ENCODE measurements around the gene DND1.
"Not testable (repeated sequence)": the region's sequence is repeated elsewhere in the genome, so short reads cannot be mapped to it uniquely, and the experiment has no call there.

Gene DND1

GRCh38 chr5:140631036-140631417 lies 42.3 kb downstream of the DND1 start:
- DNase-seq (ENCODE audit: low spot score): no peak

GRCh38 chr5:140630292-140631035 lies 42.9 kb downstream of the DND1 start:
- DNase-seq (ENCODE audit: low spot score): no peak

GRCh38 chr5:140628711-140629110 lies 44.7 kb downstream of the DND1 start:
- no peak for DNase-seq (ENCODE audit: low spot score)

GRCh38 chr5:140627972-140628371 lies 45.4 kb downstream of the DND1 start:
- no peak for DNase-seq (ENCODE audit: low spot score)

- not testable (repeated sequence) for DNase-seq (ENCODE audit: low spot score)
Observed at GRCh38 chr5:140624886-140625285, 48.5 kb downstream of the DND1 start.

GRCh38 chr5:140623061-140623460 lies 50.3 kb downstream of the DND1 start:
- not testable (repeated sequence) for DNase-seq (ENCODE audit: low spot score)

- no peak for DNase-seq (ENCODE audit: low spot score)
Observed at GRCh38 chr5:140622301-140622700, 51.1 kb downstream of the DND1 start.

Small RNA genes within 50 kb of the gene (small RNA-seq; reads per million reads assigned to genes)
- gene VTRNA1-1 (2.7 to 45.4 reads per million in 2 experiments), gene VTRNA1-2 (0.84 to 20.0 reads per million in 2 experiments)
